Smooth muscle cell of the pulmonary artery (primary cell): ENCODE data around the gene METTL23. TPM values are rescaled to one million over a fixed set of nuclear protein-coding genes. Genes with fewer than 3 reads are reported as not detected.

Source experiments
- total RNA-seq: library from RNA; depleted of rRNA; stranded (reverse); fragments of >200 nt; gene quantifications from 2 replicates; pipeline ENCODE4 v1.2.3, GENCODE V29; 2014

The METTL23 gene
- total RNA-seq: 25.8 and 27.1 TPM in 2 replicates

GRCh38 chr17:76726776-76727718, at the start of gene METTL23:
Gene METTL23, plus strand, starts transcription at chr17:76726839. Its CDS starts 2,872 bp downstream, at chr17:76729711.

GRCh38 chr17:76710863-76711611, 15.6 kb upstream of the METTL23 start, which contains the start of gene MXRA7:
Gene MXRA7, minus strand, starts transcription at chr17:76710965. Its CDS starts 19 bp downstream, at chr17:76710946.

GRCh38 chr17:76726231-76726775, 336 bp upstream of the METTL23 start, which contains the start of gene JMJD6:
Gene JMJD6, minus strand, starts transcription at chr17:76726606. Its CDS starts 131 bp downstream, at chr17:76726475.

GRCh38 chr17:76737082-76737675, 10.5 kb downstream of the METTL23 start, which contains the start of gene SRSF2:
Gene SRSF2, minus strand, starts transcription at chr17:76737331. Its CDS starts 171 bp downstream, at chr17:76737160.

GRCh38 chr17:76737676-76738467, 11.2 kb downstream of the METTL23 start, which contains the start of gene MFSD11:
Gene MFSD11, plus strand, starts transcription at chr17:76738119. Its CDS starts 234 bp downstream, at chr17:76738353.

Other genes starting within 250 kb of the METTL23 start
- gene RHBDF2, start 225.4 kb upstream of the METTL23 start, total RNA-seq: 9.2 and 26.8 TPM in 2 replicates
- 24.4 and 51.4 TPM in 2 replicates for gene CYGB, start 189.1 kb upstream of the METTL23 start, total RNA-seq
- gene PRCD, start 186.8 kb upstream of the METTL23 start, total RNA-seq: 4.5 and 5.3 TPM in 2 replicates
- 0.33 and 0.76 TPM in 2 replicates for gene ST6GALNAC2, start 141.0 kb upstream of the METTL23 start, total RNA-seq
- gene ST6GALNAC1, start 83.1 kb upstream of the METTL23 start, total RNA-seq: 0.43 TPM in 1 of 2 replicates, not detected in the other
- 373 and 449 TPM in 2 replicates for gene MXRA7, start 15.9 kb upstream of the METTL23 start, total RNA-seq
- gene JMJD6, start 233 bp upstream of the METTL23 start, total RNA-seq: 22.4 and 23.0 TPM in 2 replicates
- gene SRSF2, start 10.5 kb downstream of the METTL23 start, total RNA-seq: 127 and 184 TPM in 2 replicates
- gene MFSD11, start 11.3 kb downstream of the METTL23 start, total RNA-seq: 29.7 and 30.4 TPM in 2 replicates
- 0.10 and 0.33 TPM in 2 replicates for gene MGAT5B, start 141.6 kb downstream of the METTL23 start, total RNA-seq